Immature natural killer cell (primary cell): ENCODE data around the gene SLC22A23. TPM values are rescaled to one million over a fixed set of nuclear protein-coding genes. Genes with fewer than 3 reads are reported as not detected.
"Not testable (repeated sequence)": the region's sequence is repeated elsewhere in the genome, so short reads cannot be mapped to it uniquely, and the experiment has no call there.

Source experiments
- DNase-seq, 3 donors: peaks; one replicate each; pipeline ENCODE4 v3.0.0; 2022; ENCODE audit warnings: mixed read lengths in 1 of 3
- H3K27ac Mint-ChIP-seq, 6 donors: one replicate each; pipeline ENCODE4 v1.8.0; 2020; ENCODE audit warnings: mixed read lengths in 6 of 6, mild to moderate bottlenecking in 5 of 6, inconsistent platforms in 4 of 6, moderate library complexity in 3 of 6
- H3K27me3 Mint-ChIP-seq, 3 donors: one replicate each; pipeline ENCODE4 v1.8.0; 2020 to 2021; ENCODE audit warnings: low read depth in 3 of 3, mild to moderate bottlenecking in 3 of 3, mixed read lengths in 3 of 3, moderate library complexity in 3 of 3, inconsistent platforms in 1 of 3
- H3K36me3 Mint-ChIP-seq, 3 donors: one replicate each; pipeline ENCODE4 v1.8.0; 2020; ENCODE audit warnings: mixed read lengths in 3 of 3, inconsistent platforms in 2 of 3, mild to moderate bottlenecking in 2 of 3
- H3K4me1 Mint-ChIP-seq, 2 donors: one replicate each; pipeline ENCODE4 v1.8.0; 2020; ENCODE audit warnings: inconsistent platforms in 2 of 2, mild to moderate bottlenecking in 2 of 2, mixed read lengths in 2 of 2, moderate library complexity in 1 of 2
- H3K4me3 Mint-ChIP-seq, 5 donors: one replicate each; pipeline ENCODE4 v1.8.0; 2020; ENCODE audit warnings: mild to moderate bottlenecking in 5 of 5, mixed read lengths in 5 of 5, inconsistent platforms in 3 of 5, moderate library complexity in 3 of 5
- H3K9me3 Mint-ChIP-seq, 6 donors: one replicate each; pipeline ENCODE4 v1.8.0; 2020; ENCODE audit warnings: mild to moderate bottlenecking in 6 of 6, mixed read lengths in 6 of 6, inconsistent platforms in 4 of 6, moderate library complexity in 3 of 6
- polyA plus RNA-seq, 3 donors: library from polyadenylated mRNA; unstranded; fragments of 300-500 nt; fragmentation: Illumina TruSeq; gene quantifications; one replicate each; pipeline ENCODE4 v1.2.3, GENCODE V29; 2021

The SLC22A23 gene
- polyA plus RNA-seq, 3 donors from 2014 or later: 0.14 to 0.21 TPM; not detected in 1

- H3K36me3 Mint-ChIP-seq: no peaks in the 10 kb centered on the region
- H3K27ac Mint-ChIP-seq: no peak overlapping the region
- H3K4me3 Mint-ChIP-seq: no peak overlapping the region
- DNase-seq: no peak
- peaks cover 9 to 11% of the 10 kb centered on the region in 2 donors for H3K4me1 Mint-ChIP-seq
- no peaks in the 10 kb centered on the region for H3K9me3 Mint-ChIP-seq
- H3K27me3 Mint-ChIP-seq: peaks cover 3 to 21% (median 10%) of the 10 kb centered on the region in 3 donors
Measured at GRCh38 chr6:3379482-3380060, 77.3 kb downstream of the SLC22A23 start.

GRCh38 chr6:3378808-3379207 lies 78.0 kb downstream of the SLC22A23 start:
- H3K9me3 Mint-ChIP-seq, DNase-seq, H3K27ac Mint-ChIP-seq, H3K4me3 Mint-ChIP-seq, H3K36me3 Mint-ChIP-seq: not testable (repeated sequence)
- peaks cover 3 to 26% (median 6%) of the 10 kb centered on the region in 3 donors for H3K27me3 Mint-ChIP-seq
- H3K4me1 Mint-ChIP-seq: peaks cover 9 to 11% of the 10 kb centered on the region in 2 donors

GRCh38 chr6:3378398-3378782 lies 78.5 kb downstream of the SLC22A23 start:
- H3K27me3 Mint-ChIP-seq: peaks cover 6 to 24% (median 6%) of the 10 kb centered on the region in 3 donors
- not testable (repeated sequence) for H3K9me3 Mint-ChIP-seq, H3K36me3 Mint-ChIP-seq, H3K27ac Mint-ChIP-seq
- peaks cover 9 to 11% of the 10 kb centered on the region in 2 donors for H3K4me1 Mint-ChIP-seq
- H3K4me3 Mint-ChIP-seq: peak overlapping the region in 3 of 5 donors; percentile 0 to 20 (median 4)
- peak; percentile 22 to 45 (median 25) for DNase-seq

GRCh38 chr6:3377536-3378397 lies 79.1 kb downstream of the SLC22A23 start:
- H3K27ac Mint-ChIP-seq: peak overlapping the region in 2 of 6 donors; percentile 24 to 72
- peak overlapping the region in 2 of 5 donors; percentile 4 to 20 for H3K4me3 Mint-ChIP-seq
- H3K4me1 Mint-ChIP-seq: peaks cover 9 to 11% of the 10 kb centered on the region in 2 donors
- H3K36me3 Mint-ChIP-seq: no peaks in the 10 kb centered on the region
- H3K27me3 Mint-ChIP-seq: peaks cover 6 to 21% (median 6%) of the 10 kb centered on the region in 3 donors
- H3K9me3 Mint-ChIP-seq: no peaks in the 10 kb centered on the region
- DNase-seq: no peak

GRCh38 chr6:3376893-3377535 lies 79.8 kb downstream of the SLC22A23 start:
- H3K27ac Mint-ChIP-seq: no peak overlapping the region
- H3K4me1 Mint-ChIP-seq: peaks cover 9 to 11% of the 10 kb centered on the region in 2 donors
- H3K4me3 Mint-ChIP-seq: no peak overlapping the region
- no peak for DNase-seq
- H3K9me3 Mint-ChIP-seq: no peaks in the 10 kb centered on the region
- no peaks in the 10 kb centered on the region for H3K36me3 Mint-ChIP-seq
- peaks cover 8 to 18% (median 8%) of the 10 kb centered on the region in 3 donors for H3K27me3 Mint-ChIP-seq

GRCh38 chr6:3376064-3376463 lies 80.8 kb downstream of the SLC22A23 start:
- H3K4me1 Mint-ChIP-seq: peaks cover 9 to 11% of the 10 kb centered on the region in 2 donors
- no peaks in the 10 kb centered on the region for H3K9me3 Mint-ChIP-seq
- H3K27ac Mint-ChIP-seq: no peak overlapping the region
- H3K4me3 Mint-ChIP-seq: no peak overlapping the region
- DNase-seq: no peak
- H3K27me3 Mint-ChIP-seq: peaks cover 8 to 15% (median 8%) of the 10 kb centered on the region in 3 donors
- H3K36me3 Mint-ChIP-seq: no peaks in the 10 kb centered on the region

- Mint-ChIP-seq H3K36me3 (no peaks in the 10 kb centered on the region), H3K4me1 (peaks cover 7 to 9% of the 10 kb centered on the region in 2 donors), H3K4me3 (no peak overlapping the region), H3K27ac (no peak overlapping the region), H3K9me3 (no peaks in the 10 kb centered on the region), H3K27me3 (peaks cover 5 to 11% (median 8%) of the 10 kb centered on the region in 3 donors)
- DNase-seq: no peak
Measured at GRCh38 chr6:3373597-3374203, 83.2 kb downstream of the SLC22A23 start.

GRCh38 chr6:3372912-3373554 lies 83.8 kb downstream of the SLC22A23 start:
- peaks cover 5 to 8% (median 8%) of the 10 kb centered on the region in 3 donors for H3K27me3 Mint-ChIP-seq
- DNase-seq: no peak
- H3K27ac Mint-ChIP-seq: no peak overlapping the region
- H3K4me3 Mint-ChIP-seq: no peak overlapping the region
- H3K4me1 Mint-ChIP-seq: peaks cover 3% of the 10 kb centered on the region in 2 donors
- H3K9me3 Mint-ChIP-seq: no peaks in the 10 kb centered on the region
- H3K36me3 Mint-ChIP-seq: no peaks in the 10 kb centered on the region

GRCh38 chr6:3372184-3372846 lies 84.5 kb downstream of the SLC22A23 start:
- Mint-ChIP-seq H3K9me3 (no peaks in the 10 kb centered on the region), H3K27ac (no peak overlapping the region), H3K4me1 (no peaks in the 10 kb centered on the region), H3K27me3 (peaks cover 5 to 11% (median 8%) of the 10 kb centered on the region in 3 donors), H3K36me3 (no peaks in the 10 kb centered on the region), H3K4me3 (no peak overlapping the region)
- DNase-seq: no peak

GRCh38 chr6:3371222-3371949 lies 85.5 kb downstream of the SLC22A23 start:
- Mint-ChIP-seq H3K4me1 (no peaks in the 10 kb centered on the region), H3K9me3 (no peaks in the 10 kb centered on the region)

GRCh38 chr6:3370361-3371221 lies 86.3 kb downstream of the SLC22A23 start:
- H3K27ac Mint-ChIP-seq: no peak overlapping the region
- H3K27me3 Mint-ChIP-seq: peaks cover 5 to 12% (median 8%) of the 10 kb centered on the region in 3 donors
- no peak overlapping the region for H3K4me3 Mint-ChIP-seq
- no peaks in the 10 kb centered on the region for H3K9me3 Mint-ChIP-seq
- no peaks in the 10 kb centered on the region for H3K36me3 Mint-ChIP-seq
- H3K4me1 Mint-ChIP-seq: no peaks in the 10 kb centered on the region
- DNase-seq: no peak

More at GRCh38 chr6:3371222-3371949, 85.5 kb downstream of the SLC22A23 start:
- Mint-ChIP-seq H3K27ac (no peak overlapping the region), H3K4me3 (no peak overlapping the region), H3K27me3 (peaks cover 5 to 12% (median 8%) of the 10 kb centered on the region in 3 donors), H3K36me3 (no peaks in the 10 kb centered on the region)
- no peak for DNase-seq

GRCh38 chr6:3369985-3370360 lies 86.9 kb downstream of the SLC22A23 start:
- no peak overlapping the region for H3K4me3 Mint-ChIP-seq

More at GRCh38 chr6:3369985-3370360, 86.9 kb downstream of the SLC22A23 start:
- DNase-seq: no peak
- no peaks in the 10 kb centered on the region for H3K36me3 Mint-ChIP-seq
- H3K4me1 Mint-ChIP-seq: no peaks in the 10 kb centered on the region
- H3K27ac Mint-ChIP-seq: no peak overlapping the region
- H3K27me3 Mint-ChIP-seq: peaks cover 5 to 14% (median 8%) of the 10 kb centered on the region in 3 donors
- H3K9me3 Mint-ChIP-seq: no peaks in the 10 kb centered on the region
